Brain microvascular endothelial cell (primary cell): Measurements from ENCODE around the gene KLHL13.

ENCODE experiments used
- DNase-seq: peaks from one replicate; pipeline ENCODE4 v3.0.0-alpha.2; 2020
- H3K27ac ChIP-seq: fragments of 250-450 bp; sonication (Bioruptor Pico); 2 replicates; pipeline ENCODE4 v1.5.1; 2020; ENCODE audit warnings: mild to moderate bottlenecking, moderate library complexity
- H3K27me3 ChIP-seq: fragments of 250-450 bp; sonication (Bioruptor Pico); replicated peaks from 2 replicates; pipeline ENCODE4 v1.5.1; 2020; ENCODE audit warnings: mild to moderate bottlenecking
- H3K36me3 ChIP-seq: fragments of 250-450 bp; sonication (Bioruptor Pico); replicated peaks from 2 replicates; pipeline ENCODE4 v1.5.1; 2020; ENCODE audit warnings: mild to moderate bottlenecking
- H3K4me3 ChIP-seq: 2 replicates; pipeline ENCODE4 v1.5.1; 2011; ENCODE audit warnings: low read depth, mild to moderate bottlenecking, control low read depth, low read length, moderate library complexity
- in situ Hi-C: cut with HindIII; loops from 2 replicates; pipeline ENCODE4 v1.10.0; 2017; ENCODE audit warnings: low sequenced_read_pairs, low pct_ligation_motif_present
- TF ChIP-seq, protein P1 (sequence below): IDR thresholded peaks from 2 replicates; pipeline ENCODE4 v1.5.1; 2011; ENCODE audit warnings: low read depth, mild to moderate bottlenecking, moderate library complexity, low read length, control low read depth, inconsistent platforms; ENCODE audit errors: missing control alignments

Gene KLHL13

DNA sequence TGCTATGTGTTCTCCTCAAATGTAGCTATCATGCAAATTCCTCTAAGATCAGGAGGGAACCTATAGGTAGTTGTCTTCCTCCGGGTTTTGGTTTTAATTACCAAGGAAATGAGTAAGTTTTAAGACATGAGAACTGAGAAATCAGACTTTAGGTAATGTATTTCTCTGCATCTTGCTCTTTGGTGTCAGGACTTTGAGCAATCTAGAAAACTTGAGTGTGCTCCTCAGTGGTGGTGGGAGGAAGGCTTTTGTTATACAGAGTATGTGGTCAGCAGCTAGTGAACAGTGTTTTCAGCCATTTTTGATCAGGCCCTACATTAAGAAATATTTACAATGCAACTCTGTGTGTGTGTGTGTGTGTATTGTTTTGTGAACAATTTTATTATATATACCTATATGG, 224.1 kb downstream of the KLHL13 start:
- in situ Hi-C loops = no loop called here
- TF ChIP-seq, protein P1, sequence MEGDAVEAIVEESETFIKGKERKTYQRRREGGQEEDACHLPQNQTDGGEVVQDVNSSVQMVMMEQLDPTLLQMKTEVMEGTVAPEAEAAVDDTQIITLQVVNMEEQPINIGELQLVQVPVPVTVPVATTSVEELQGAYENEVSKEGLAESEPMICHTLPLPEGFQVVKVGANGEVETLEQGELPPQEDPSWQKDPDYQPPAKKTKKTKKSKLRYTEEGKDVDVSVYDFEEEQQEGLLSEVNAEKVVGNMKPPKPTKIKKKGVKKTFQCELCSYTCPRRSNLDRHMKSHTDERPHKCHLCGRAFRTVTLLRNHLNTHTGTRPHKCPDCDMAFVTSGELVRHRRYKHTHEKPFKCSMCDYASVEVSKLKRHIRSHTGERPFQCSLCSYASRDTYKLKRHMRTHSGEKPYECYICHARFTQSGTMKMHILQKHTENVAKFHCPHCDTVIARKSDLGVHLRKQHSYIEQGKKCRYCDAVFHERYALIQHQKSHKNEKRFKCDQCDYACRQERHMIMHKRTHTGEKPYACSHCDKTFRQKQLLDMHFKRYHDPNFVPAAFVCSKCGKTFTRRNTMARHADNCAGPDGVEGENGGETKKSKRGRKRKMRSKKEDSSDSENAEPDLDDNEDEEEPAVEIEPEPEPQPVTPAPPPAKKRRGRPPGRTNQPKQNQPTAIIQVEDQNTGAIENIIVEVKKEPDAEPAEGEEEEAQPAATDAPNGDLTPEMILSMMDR = no peak
- DNase-seq = no peak
- Histone ChIP-seq H3K36me3 (no peaks in the 10 kb centered on the region), H3K4me3 (no peak overlapping the region), H3K27me3 (no peaks in the 10 kb centered on the region), H3K27ac (no peak overlapping the region)

DNA sequence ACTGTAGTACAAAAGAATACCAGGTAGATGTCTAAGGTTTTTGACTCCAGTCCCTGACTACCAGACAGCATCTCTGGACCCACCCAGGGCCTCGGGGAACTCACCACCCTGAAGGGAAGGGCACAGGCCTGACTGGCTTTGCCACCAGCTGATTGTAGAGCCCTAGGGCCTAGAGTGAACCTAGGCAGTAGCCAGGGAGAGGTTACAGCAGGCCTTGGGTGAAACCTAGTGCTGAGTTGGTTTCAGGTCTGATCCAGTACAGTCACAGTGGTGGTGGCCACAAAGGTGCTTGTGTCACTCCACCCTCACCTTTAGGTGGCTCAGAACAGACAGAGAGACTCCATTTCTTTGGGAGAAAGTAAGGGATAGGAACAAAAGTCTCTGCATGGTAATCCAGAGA, 244.8 kb downstream of the KLHL13 start:
- in situ Hi-C loops = no loop called here
- DNase-seq = no peak

DNA sequence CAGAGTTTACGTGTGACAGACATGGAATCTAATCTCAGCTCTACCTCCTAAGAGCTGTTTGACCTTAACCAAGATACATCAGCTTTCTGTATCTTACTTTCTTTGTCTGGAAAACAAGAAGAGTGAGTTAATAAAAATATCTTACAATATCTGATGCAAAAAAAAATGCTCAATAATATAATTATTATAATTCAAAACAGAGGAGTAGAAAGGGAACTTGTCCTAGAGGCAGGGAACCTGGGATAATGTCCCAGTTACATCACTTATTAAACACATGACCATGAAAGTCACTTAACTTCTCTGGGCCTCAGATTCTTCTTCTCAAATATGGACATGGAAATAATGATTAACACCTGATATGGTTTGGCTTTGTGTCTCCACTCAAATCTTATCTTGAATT, 256.1 kb downstream of the KLHL13 start:
- Histone ChIP-seq H3K27me3 (no peaks in the 10 kb centered on the region), H3K4me3 (no peak overlapping the region), H3K27ac (no peak overlapping the region), H3K36me3 (no peaks in the 10 kb centered on the region)
- in situ Hi-C loops = no loop called here
- no peak for DNase-seq
- TF ChIP-seq, protein P1 = no peak

More for the DNA sequence above, 244.8 kb downstream of the KLHL13 start:
- H3K27me3 ChIP-seq = no peaks in the 10 kb centered on the region
- no peak overlapping the region for H3K4me3 ChIP-seq
- no peaks in the 10 kb centered on the region for H3K36me3 ChIP-seq
- TF ChIP-seq, protein P1 = no peak
- no peak overlapping the region for H3K27ac ChIP-seq

DNA sequence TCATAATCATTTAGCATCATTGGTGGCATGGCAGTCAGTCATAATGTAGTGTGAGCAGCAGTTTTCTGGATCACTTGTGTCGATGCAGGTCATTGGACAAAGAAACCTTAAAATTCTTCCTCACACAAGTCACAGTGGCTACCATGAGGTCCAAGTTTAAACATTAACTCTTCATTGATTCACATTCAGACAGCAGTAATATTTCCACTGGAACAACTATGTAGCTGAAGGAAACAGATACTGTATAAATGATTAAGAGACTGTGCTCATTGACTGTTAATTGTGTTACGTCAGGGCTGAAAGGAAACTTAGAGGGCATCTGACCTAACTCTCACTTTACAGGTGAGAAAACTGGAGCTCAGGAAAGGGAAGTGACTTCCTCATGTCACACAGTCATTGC, 261.8 kb downstream of the KLHL13 start:
- Histone ChIP-seq H3K36me3 (no peaks in the 10 kb centered on the region), H3K27me3 (no peaks in the 10 kb centered on the region), H3K4me3 (no peak overlapping the region), H3K27ac (no peak overlapping the region)
- in situ Hi-C loops = no loop called here
- TF ChIP-seq, protein P1 = no peak
- no peak for DNase-seq

DNA sequence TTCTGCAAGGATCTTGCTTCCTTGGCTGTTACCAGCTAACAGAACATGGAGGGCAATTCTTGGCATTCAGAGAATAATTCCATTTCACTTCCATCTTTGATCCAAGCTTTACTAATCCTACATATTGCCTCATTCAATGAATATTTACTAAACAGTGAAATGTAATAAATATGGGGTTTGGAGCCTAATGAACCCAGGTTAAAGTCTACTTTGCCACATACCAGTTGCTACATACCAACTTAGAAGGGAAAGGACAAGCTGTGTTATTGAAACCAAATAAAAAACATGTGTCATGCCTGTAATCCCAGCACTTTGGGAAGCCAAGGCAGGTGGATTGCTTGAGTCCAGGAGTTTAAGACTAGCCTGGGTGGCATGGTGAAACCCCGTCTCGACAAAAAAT, 265.6 kb downstream of the KLHL13 start:
- in situ Hi-C loops = no loop called here
- Histone ChIP-seq H3K27me3 (no peaks in the 10 kb centered on the region), H3K4me3 (no peak overlapping the region), H3K27ac (no peak overlapping the region), H3K36me3 (no peaks in the 10 kb centered on the region)
- no peak for DNase-seq
- TF ChIP-seq, protein P1 = no peak
